ENCODE measurements around the gene ASPN.

The ASPN gene

GRCh38 chr9:92508018-92508820 is 25.9 kb upstream of the ASPN start:
- in situ Hi-C loops (cut with MboI; ENCODE audit: low pct_unique_long_range_greater_than_20kb, low sequenced_read_pairs, unreplicated experiment), result no loop called here
- TF ChIP-seq CTCF (IDR thresholded peaks at IDR 0.05; ENCODE audit: extremely low read depth, insufficient read depth, missing control alignments), result no peak
- DNase-seq (ENCODE audit: low spot score), result no peak

- in situ Hi-C loops (cut with MboI; ENCODE audit: low pct_unique_long_range_greater_than_20kb, low sequenced_read_pairs, unreplicated experiment), result no loop called here
- no peak for DNase-seq (ENCODE audit: low spot score)
- no peak for TF ChIP-seq CTCF (IDR thresholded peaks at IDR 0.05; ENCODE audit: extremely low read depth, insufficient read depth, missing control alignments)
Observed at GRCh38 chr9:92507496-92507895, 25.2 kb upstream of the ASPN start.

DNA sequence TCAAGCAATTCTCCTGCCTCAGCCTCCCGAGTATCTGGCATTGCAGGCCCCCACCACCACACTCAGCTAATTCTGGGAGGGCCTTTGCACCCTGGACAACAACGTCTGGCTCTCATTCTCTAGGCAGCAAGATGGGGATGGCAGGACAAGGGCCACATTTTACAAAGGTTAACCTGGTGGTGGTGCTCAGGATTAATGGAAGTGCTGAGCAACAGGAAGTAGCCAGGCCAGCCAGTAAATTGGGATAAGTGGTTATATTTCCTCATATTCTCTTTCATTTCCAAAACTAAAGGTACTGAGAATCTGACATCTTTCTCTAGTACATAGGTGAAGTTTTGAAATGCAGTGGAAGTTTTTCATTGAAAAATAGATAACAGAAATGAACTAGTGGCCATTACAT is 24.7 kb upstream of the ASPN start:
- DNase-seq (ENCODE audit: low spot score), result no peak
- no peak for TF ChIP-seq CTCF (IDR thresholded peaks at IDR 0.05; ENCODE audit: extremely low read depth, insufficient read depth, missing control alignments)
- in situ Hi-C loops (cut with MboI; ENCODE audit: low pct_unique_long_range_greater_than_20kb, low sequenced_read_pairs, unreplicated experiment), result no loop called here

- DNase-seq (ENCODE audit: low spot score), result no peak
- in situ Hi-C loops (cut with MboI; ENCODE audit: low pct_unique_long_range_greater_than_20kb, low sequenced_read_pairs, unreplicated experiment), result no loop called here
- no peak for TF ChIP-seq CTCF (IDR thresholded peaks at IDR 0.05; ENCODE audit: extremely low read depth, insufficient read depth, missing control alignments)
Observed at GRCh38 chr9:92506184-92506857, 24.0 kb upstream of the ASPN start.

- in situ Hi-C loops (cut with MboI; ENCODE audit: low pct_unique_long_range_greater_than_20kb, low sequenced_read_pairs, unreplicated experiment), result no loop called here
- DNase-seq (ENCODE audit: low spot score), result no peak
Observed at GRCh38 chr9:92504881-92505280, 22.6 kb upstream of the ASPN start.

DNA sequence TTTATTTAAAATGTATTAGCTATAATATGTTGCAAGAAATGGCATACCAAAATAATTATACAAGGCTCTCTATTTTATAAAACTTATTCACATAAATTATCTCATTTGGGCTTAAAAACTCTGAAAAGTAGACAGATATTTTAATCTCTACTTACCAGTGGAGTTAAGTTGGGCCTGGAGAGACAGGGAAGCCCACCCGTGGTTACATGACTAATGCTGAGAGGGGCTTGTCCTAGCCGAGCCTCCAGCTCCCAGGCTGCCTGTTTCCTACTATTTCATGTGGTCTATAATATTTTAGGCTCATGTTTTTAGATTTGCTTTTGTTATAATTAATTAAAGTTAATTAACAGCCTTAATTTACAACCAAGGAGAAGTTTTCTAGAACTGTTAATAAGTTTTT is 20.9 kb upstream of the ASPN start:
- no peak for DNase-seq (ENCODE audit: low spot score)
- no peak for TF ChIP-seq CTCF (IDR thresholded peaks at IDR 0.05; ENCODE audit: extremely low read depth, insufficient read depth, missing control alignments)
- in situ Hi-C loops (cut with MboI; ENCODE audit: low pct_unique_long_range_greater_than_20kb, low sequenced_read_pairs, unreplicated experiment), result no loop called here

More at GRCh38 chr9:92504881-92505280, 22.6 kb upstream of the ASPN start:
- TF ChIP-seq CTCF (IDR thresholded peaks at IDR 0.05; ENCODE audit: extremely low read depth, insufficient read depth, missing control alignments), result no peak

Measured in GM13977 (cell line).